HCT116 (cell line): ENCODE data around the gene MIER2. TPM values are rescaled to one million over a fixed set of nuclear protein-coding genes. Genes with fewer than 3 reads are reported as not detected.

Experiments used
- ATAC-seq: fragments of 200-7000 bp; cut with Tn5 transposase; 2 replicates; pipeline ENCODE4 v1.9.1; 2020; ENCODE audit warnings: mild to moderate bottlenecking, moderate library complexity
- BruUV-seq: library from RNA; stranded (reverse); fragments of 400-500 nt; replicated peaks from 2 replicates; lab custom pipeline; 2021; lab: Mats Ljungman, UMichigan
- CTCF ChIA-PET: fragments of 300-600 bp; sonication (Branson Sonifier 250); formaldehyde crosslinking; loops from one replicate; lab custom pipeline; 2021; ENCODE audit warnings: antibody characterized with exemption; lab: Charles Lee
- POLR2A ChIA-PET: fragments of 300-600, 350-600 bp; sonication (Branson Sonifier 250); formaldehyde crosslinking; loops from one replicate; lab custom pipeline; 2021; ENCODE audit warnings: antibody characterized with exemption; lab: Charles Lee
- RAD21 ChIA-PET, 2 experiments: fragments of 300-600 bp; sonication (Branson Sonifier 250); formaldehyde crosslinking; loops; one replicate each; lab custom pipeline; 2023; ENCODE audit warnings: low total read pairs in 2 of 2; ENCODE audit not compliant: uncharacterized antibody in 2 of 2, unreplicated experiment in 2 of 2, low non-redundant PET in 1 of 2; lab: Charles Lee
- DNase-seq: peaks from one replicate; pipeline ENCODE4 v3.0.0-alpha.2; 2010; ENCODE audit warnings: low read depth, low spot score
- H2AFZ ChIP-seq: fragments of 200-600 bp; shearing (Covaris generic), sonication (generic); 2 replicates; pipeline ENCODE4 v1.6.1; 2017; ENCODE audit warnings: low read depth, mixed run types, mixed read lengths, antibody characterized with exemption, low read length; ENCODE audit not compliant: poor library complexity, severe bottlenecking
- H3K27ac ChIP-seq: 2 replicates; pipeline ENCODE4 v1.5.1; 2012; ENCODE audit warnings: low read depth, low read length
- H3K27me3 ChIP-seq: fragments of 200-600 bp; sonication (generic); 2 replicates; pipeline ENCODE4 v1.6.1; 2016; ENCODE audit warnings: mixed run types, low read length, mixed read lengths; ENCODE audit not compliant: insufficient read depth
- H3K36me3 ChIP-seq, 2 experiments: fragments of 200-500 bp in 1 of 2; fragments of 200-600 bp in 1 of 2; sonication (Bioruptor generic) in 1 of 2; sonication (generic) in 1 of 2; 2 replicates each; pipeline versions ENCODE4 v1.5.1 to v1.6.1; 2014 to 2016; ENCODE audit warnings: low read length in 2 of 2, inconsistent platforms in 1 of 2, mixed read lengths in 1 of 2, mixed run types in 1 of 2; ENCODE audit not compliant: insufficient read depth in 2 of 2, control insufficient read depth in 1 of 2
- H3K4me1 ChIP-seq, 2 experiments: fragments of 200-600 bp in 1 of 2; sonication (generic) in 1 of 2; 2 replicates each; pipeline versions ENCODE4 v1.5.1 to v1.6.1; 2012 to 2017; ENCODE audit warnings: low read length in 2 of 2, inconsistent platforms in 1 of 2, mild to moderate bottlenecking in 1 of 2, mixed read lengths in 1 of 2, mixed run types in 1 of 2, moderate library complexity in 1 of 2; ENCODE audit not compliant: insufficient read depth in 2 of 2, control insufficient read depth in 1 of 2
- H3K4me2 ChIP-seq: fragments of 200-600 bp; sonication (generic); 2 replicates; pipeline ENCODE4 v1.6.1; 2017; ENCODE audit warnings: mixed run types, low read length, mixed read lengths
- H3K4me3 ChIP-seq, 2 experiments: fragments of 200-600 bp in 1 of 2; sonication (generic) in 1 of 2; replicated peaks in 1 of 2; 2 replicates each; pipeline ENCODE4 v1.5.1; 2011 to 2016; ENCODE audit warnings: low read length in 2 of 2, control low read depth in 1 of 2, low read depth in 1 of 2, mild to moderate bottlenecking in 1 of 2, mixed read lengths in 1 of 2, mixed run types in 1 of 2
- H3K79me2 ChIP-seq: fragments of 200-600 bp; sonication (generic); 2 replicates; pipeline ENCODE4 v1.6.1; 2017; ENCODE audit warnings: mild to moderate bottlenecking, mixed run types, low read length, moderate library complexity, mixed read lengths; ENCODE audit not compliant: insufficient read depth
- H3K9ac ChIP-seq: fragments of 200-600 bp; sonication (generic); 2 replicates; pipeline ENCODE4 v1.6.1; 2016; ENCODE audit warnings: low read length, mixed read lengths
- H3K9me2 ChIP-seq: fragments of 200-600 bp; sonication (generic), shearing (Covaris generic); 2 replicates; pipeline ENCODE4 v1.6.1; 2017; ENCODE audit warnings: mixed run types, mild to moderate bottlenecking, moderate library complexity; ENCODE audit not compliant: insufficient read depth
- H3K9me3 ChIP-seq, 2 experiments: fragments of 200-500 bp in 1 of 2; fragments of 200-600 bp in 1 of 2; sonication (Bioruptor generic) in 1 of 2; sonication (generic) in 1 of 2; 2 replicates each; pipeline ENCODE4 v1.6.1; 2014 to 2017; ENCODE audit warnings: low read length in 2 of 2, mixed read lengths in 2 of 2, inconsistent platforms in 1 of 2, low read depth in 1 of 2, mild to moderate bottlenecking in 1 of 2, mixed run types in 1 of 2, moderate library complexity in 1 of 2; ENCODE audit not compliant: control insufficient read depth in 1 of 2, insufficient read depth in 1 of 2
- H4K20me1 ChIP-seq: fragments of 200-600 bp; sonication (generic), shearing (Covaris generic); 2 replicates; pipeline ENCODE4 v1.6.1; 2017; ENCODE audit warnings: mixed run types, mild to moderate bottlenecking, moderate library complexity; ENCODE audit not compliant: insufficient read depth
- MAX ChIP-seq: IDR thresholded peaks from 2 replicates; pipeline ENCODE4 v1.6.1; 2012
- POLR2A ChIP-seq: IDR thresholded peaks from 2 replicates; pipeline ENCODE4 v1.7.0; 2011; ENCODE audit warnings: borderline replicate concordance; ENCODE audit not compliant: insufficient read depth, insufficient read length; ENCODE audit errors: extremely low read depth
- REST ChIP-seq: IDR thresholded peaks from 2 replicates; pipeline ENCODE4 v1.6.1; 2012; ENCODE audit warnings: low read depth
- SRF ChIP-seq: IDR thresholded peaks from 2 replicates; pipeline ENCODE4 v1.6.1; 2012; ENCODE audit warnings: low read depth
- ZFX ChIP-seq: fragments of 450-650 bp; IDR thresholded peaks from 2 replicates; pipeline ENCODE4 v1.6.1; 2017
- ZNF274 ChIP-seq: fragments of 200-500 bp; sonication (Bioruptor generic); IDR thresholded peaks from 2 replicates; pipeline ENCODE4 v1.6.1; 2014; ENCODE audit warnings: mild to moderate bottlenecking, low read depth, low read length, inconsistent platforms
- intact Hi-C: fragments of 100-400 bp; cut with micrococcal nuclease; formaldehyde crosslinking; loops from 2 replicates; pipeline ENCODE4 v1.10.0; 2022
- total RNA-seq: library from RNA; stranded (reverse); gene quantifications from one replicate; pipeline ENCODE4 v1.2.1, GENCODE V29; 2021; ENCODE audit not compliant: unreplicated experiment

Gene MIER2
- total RNA-seq, 1 experiment from 2014 or later, result 41.5 TPM

- ATAC-seq (no peak), DNase-seq (no peak)
- RAD21 ChIA-PET, result no interaction called here
- POLR2A ChIA-PET, result no interaction called here
- Histone ChIP-seq H2AFZ (no peak overlapping the region), H3K9me3 (no peaks in the 10 kb centered on the region), H3K4me3 (no peak overlapping the region), H3K36me3 (peaks cover 5 to 7% of the 10 kb centered on the region in 2 experiments; a peak in 2 of 4 replicates), H3K9ac (no peak overlapping the region), H3K27ac (no peak overlapping the region), H3K4me1 (no peaks in the 10 kb centered on the region), H4K20me1 (no peaks in the 10 kb centered on the region), H3K27me3 (no peaks in the 10 kb centered on the region), H3K4me2 (no peak overlapping the region), H3K9me2 (no peaks in the 10 kb centered on the region), H3K79me2 (no peaks in the 10 kb centered on the region)
- CTCF ChIA-PET, result no interaction called here
- no peak for TF ChIP-seq MAX
- TF ChIP-seq ZNF274, result no peak
- no peak for TF ChIP-seq SRF
- TF ChIP-seq REST, result no peak
- TF ChIP-seq POLR2A, result no peak
- no peak for TF ChIP-seq ZFX
- intact Hi-C loops, result no loop called here
- no TSS peak for BruUV-seq
These were observed 37.5 kb downstream of the MIER2 start for GRCh38 chr19:307111-307531.
